ENCODE results near the gene JMJD1C. TPM values are rescaled to one million over a fixed set of nuclear protein-coding genes. Genes with fewer than 3 reads are reported as not detected.

JMJD1C gene
- total and polyA plus RNA-seq, 10 of the 15 experiments (the other 5 are each of a cell fraction or from before 2014, with no cell fraction given), result 31.2 to 83.3 (median 49.5) TPM

DNA sequence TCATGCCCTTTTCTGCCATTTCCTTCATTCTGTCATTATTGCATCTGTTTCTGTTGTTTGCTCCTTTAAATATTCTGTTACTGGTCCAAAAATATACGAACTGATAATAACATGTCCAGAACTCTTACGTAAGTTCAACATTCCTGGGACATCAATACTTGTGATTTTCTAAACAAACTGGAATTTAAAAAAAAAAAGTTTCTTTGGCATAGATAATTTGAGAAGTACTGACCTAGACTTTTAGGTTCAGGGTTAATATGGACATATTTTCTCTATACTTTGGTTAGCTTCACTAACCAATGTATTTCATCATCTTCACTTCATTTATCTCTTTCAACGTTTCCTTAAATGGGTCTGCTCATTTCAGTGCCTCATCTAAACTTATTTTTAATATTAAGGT is 147.3 kb downstream of the JMJD1C start:
- ChIA-PET CTCF (interaction anchor here (1.0 kb wide), 1 partner anchor 309 kb away, joined by 3 read pairs; no protein-coding TSS in a partner anchor), POLR2A (no interaction called here)

More for the DNA sequence above, 147.3 kb downstream of the JMJD1C start:
- in situ Hi-C loops (cut with MboI) (no loop called here), intact Hi-C loops (cut with micrococcal nuclease; ENCODE audit: unreplicated experiment) (no loop called here)
- H3K9ac ChIP-seq (ENCODE audit: control insufficient read depth, insufficient read depth, low read length), result no peak overlapping the region
- H2AFZ ChIP-seq (ENCODE audit: control insufficient read depth, low read depth, low read length), result no peak overlapping the region
- no peaks in the 10 kb centered on the region for H3K36me3 ChIP-seq (ENCODE audit: control insufficient read depth in 2 of 2, insufficient read depth in 2 of 2, low read length in 1 of 2)
- TF ChIP-seq, protein P1, sequence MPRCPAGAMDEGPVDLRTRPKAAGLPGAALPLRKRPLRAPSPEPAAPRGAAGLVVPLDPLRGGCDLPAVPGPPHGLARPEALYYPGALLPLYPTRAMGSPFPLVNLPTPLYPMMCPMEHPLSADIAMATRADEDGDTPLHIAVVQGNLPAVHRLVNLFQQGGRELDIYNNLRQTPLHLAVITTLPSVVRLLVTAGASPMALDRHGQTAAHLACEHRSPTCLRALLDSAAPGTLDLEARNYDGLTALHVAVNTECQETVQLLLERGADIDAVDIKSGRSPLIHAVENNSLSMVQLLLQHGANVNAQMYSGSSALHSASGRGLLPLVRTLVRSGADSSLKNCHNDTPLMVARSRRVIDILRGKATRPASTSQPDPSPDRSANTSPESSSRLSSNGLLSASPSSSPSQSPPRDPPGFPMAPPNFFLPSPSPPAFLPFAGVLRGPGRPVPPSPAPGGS (IDR thresholded peaks at IDR 0.05; ENCODE audit: borderline replicate concordance, insufficient read depth, low read depth, low read length, poor library complexity, severe bottlenecking), result no peak
- TF ChIP-seq FOXK2 (IDR thresholded peaks at IDR 0.05) (no peak), WRNIP1 (IDR thresholded peaks at IDR 0.05; ENCODE audit: borderline replicate concordance, low read depth, low read length) (no peak), IRF3 (IDR thresholded peaks at IDR 0.05) (no peak), CBX5 (IDR thresholded peaks at IDR 0.05; ENCODE audit: low read depth) (no peak), STAT1 (conservative IDR thresholded peaks at IDR 0.05) (no peak), STAT3 (IDR thresholded peaks at IDR 0.05; ENCODE audit: low read depth, low read length) (no peak), TBL1XR1 (IDR thresholded peaks at IDR 0.05; ENCODE audit: low read depth, low read length) (no peak), ZNF384 (IDR thresholded peaks at IDR 0.05; ENCODE audit: borderline replicate concordance, low read depth, low read length) (no peak), RFX5 (IDR thresholded peaks at IDR 0.05; ENCODE audit: low read depth, low read length) (no peak), POLR2AphosphoS5 (IDR thresholded peaks at IDR 0.05; ENCODE audit: low read length) (no peak)
- TF ChIP-seq, protein P2, sequence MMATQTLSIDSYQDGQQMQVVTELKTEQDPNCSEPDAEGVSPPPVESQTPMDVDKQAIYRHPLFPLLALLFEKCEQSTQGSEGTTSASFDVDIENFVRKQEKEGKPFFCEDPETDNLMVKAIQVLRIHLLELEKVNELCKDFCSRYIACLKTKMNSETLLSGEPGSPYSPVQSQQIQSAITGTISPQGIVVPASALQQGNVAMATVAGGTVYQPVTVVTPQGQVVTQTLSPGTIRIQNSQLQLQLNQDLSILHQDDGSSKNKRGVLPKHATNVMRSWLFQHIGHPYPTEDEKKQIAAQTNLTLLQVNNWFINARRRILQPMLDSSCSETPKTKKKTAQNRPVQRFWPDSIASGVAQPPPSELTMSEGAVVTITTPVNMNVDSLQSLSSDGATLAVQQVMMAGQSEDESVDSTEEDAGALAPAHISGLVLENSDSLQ (IDR thresholded peaks at IDR 0.05), result no peak
- WGBS (ENCODE audit: insufficient coverage, insufficient replicate concordance, low lambda C conversion rate, missing lambda C conversion rate), result 72% methylated on average over 3 of the region's 3 CpGs
- ChIA-PET RAD21 (ENCODE audit: unreplicated experiment) (no interaction called here), SMC1A (ENCODE audit: uncharacterized antibody, unreplicated experiment) (interaction anchor here (1.2 to 2.2 kb wide), 2 partner anchors 18 to 303 kb away, joined by 3 to 4 read pairs; no protein-coding TSS in a partner anchor)
- no peak overlapping the region for H3K27ac ChIP-seq (ENCODE audit: control insufficient read depth, insufficient read depth)
- H4K20me1 ChIP-seq (ENCODE audit: control insufficient read depth, insufficient read depth), result no peaks in the 10 kb centered on the region
- no peaks in the 10 kb centered on the region for H3K27me3 ChIP-seq (replicated peaks in 1 of 2; ENCODE audit: control insufficient read depth in 2 of 2, insufficient read depth in 2 of 2, low read length in 1 of 2)
- BruUV-seq (replicated peaks), result no TSS peak
- DNase-seq (ENCODE audit: low read depth, low spot score), result no peak
- H3K9me3 ChIP-seq (replicated peaks; ENCODE audit: control insufficient read depth, insufficient read depth, low read length), result no peaks in the 10 kb centered on the region
- no peak for FAIRE-seq
- no peaks in the 10 kb centered on the region for H3K79me2 ChIP-seq (ENCODE audit: control insufficient read depth, insufficient read depth, low read length)
- H3K4me2 ChIP-seq (ENCODE audit: control insufficient read depth, insufficient read depth), result no peak overlapping the region
- H3K4me3 ChIP-seq, result no peak overlapping the region
- ATAC-seq, result no peak
- no peaks in the 10 kb centered on the region for H3K4me1 ChIP-seq (ENCODE audit: control insufficient read depth, insufficient read depth, low read length)

Measured in GM12878 (cell line).